Lower lobe of right lung (tissue), 2 donors: Measurements from ENCODE around the gene RGS6. TPM values are rescaled to one million over a fixed set of nuclear protein-coding genes. Genes with fewer than 3 reads are reported as not detected.

ENCODE experiments used
- ATAC-seq, 2 donors: fragments of 200-7000 bp; cut with Tn5 transposase; one replicate each; pipeline ENCODE4 v1.9.1; 2020 to 2022; ENCODE audit warnings: mild to moderate bottlenecking in 2 of 2, moderate library complexity in 2 of 2
- DNase-seq: peaks from one replicate; pipeline ENCODE4 v3.0.0-alpha.2; 2020
- H3K27ac ChIP-seq: fragments of 200-600 bp; one replicate; pipeline ENCODE4 v1.8.0; 2022
- H3K27me3 ChIP-seq: fragments of 200-600 bp; one replicate; pipeline ENCODE4 v1.8.0; 2022; ENCODE audit warnings: low read depth
- H3K36me3 ChIP-seq: fragments of 200-600 bp; one replicate; pipeline ENCODE4 v1.8.0; 2022; ENCODE audit warnings: mild to moderate bottlenecking
- H3K4me1 ChIP-seq: fragments of 200-600 bp; one replicate; pipeline ENCODE4 v1.8.0; 2022
- H3K4me3 ChIP-seq: fragments of 200-600 bp; one replicate; pipeline ENCODE4 v1.8.0; 2022; ENCODE audit warnings: mild to moderate bottlenecking
- H3K9me3 ChIP-seq: fragments of 200-600 bp; one replicate; pipeline ENCODE4 v1.8.0; 2022
- CTCF ChIP-seq: fragments of 200-600 bp; IDR thresholded peaks from one replicate; pipeline ENCODE4 v1.8.0; 2022; ENCODE audit warnings: antibody characterized with exemption, mild to moderate bottlenecking
- intact Hi-C: fragments of 100-400 bp; cut with DNase I; formaldehyde crosslinking; loops from one replicate; pipeline ENCODE4 v1.11.0; 2022
- total RNA-seq: library from RNA; stranded (reverse); fragmentation: NEBNext Ultra II Directional; extraction: Animal tissue kit (Norgen Biotek cat#: 25700); gene quantifications from one replicate; pipeline ENCODE4 v1.2.1, GENCODE V29; 2021
- donor health status: DM: no; HTN: yes; CAD: no; lungs with severe emphysema.

RGS6 gene
- total RNA-seq, 1 donor from 2014 or later, result 2.5 TPM

DNA sequence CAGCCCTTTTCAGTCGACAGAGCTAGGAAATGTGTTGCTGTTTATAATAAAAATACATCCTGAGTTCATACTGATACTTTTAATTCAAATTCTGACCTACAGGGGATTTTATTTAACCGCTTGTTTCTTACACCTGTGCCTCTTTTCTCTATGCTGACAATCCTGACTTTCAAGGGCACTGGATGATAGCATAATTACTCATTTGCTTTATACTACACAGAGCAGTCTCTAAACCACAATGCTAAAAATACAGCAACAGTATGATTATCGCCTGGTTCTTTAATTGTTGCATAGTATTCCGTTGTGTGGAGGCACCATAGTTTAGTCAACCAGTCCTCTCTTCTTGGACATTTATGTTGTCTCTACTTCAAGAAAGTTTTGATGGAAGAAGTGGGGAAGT, 588.8 kb downstream of the RGS6 start:
- Histone ChIP-seq H3K36me3 (no peaks in the 10 kb centered on the region), H3K4me1 (peaks cover 44% of the 10 kb centered on the region), H3K27ac (no peak overlapping the region), H3K9me3 (no peaks in the 10 kb centered on the region), H3K4me3 (no peak overlapping the region), H3K27me3 (no peaks in the 10 kb centered on the region)
- no peak for TF ChIP-seq CTCF
- intact Hi-C loops, result no loop called here
- ATAC-seq, result no peak
- DNase-seq, result no peak

DNA sequence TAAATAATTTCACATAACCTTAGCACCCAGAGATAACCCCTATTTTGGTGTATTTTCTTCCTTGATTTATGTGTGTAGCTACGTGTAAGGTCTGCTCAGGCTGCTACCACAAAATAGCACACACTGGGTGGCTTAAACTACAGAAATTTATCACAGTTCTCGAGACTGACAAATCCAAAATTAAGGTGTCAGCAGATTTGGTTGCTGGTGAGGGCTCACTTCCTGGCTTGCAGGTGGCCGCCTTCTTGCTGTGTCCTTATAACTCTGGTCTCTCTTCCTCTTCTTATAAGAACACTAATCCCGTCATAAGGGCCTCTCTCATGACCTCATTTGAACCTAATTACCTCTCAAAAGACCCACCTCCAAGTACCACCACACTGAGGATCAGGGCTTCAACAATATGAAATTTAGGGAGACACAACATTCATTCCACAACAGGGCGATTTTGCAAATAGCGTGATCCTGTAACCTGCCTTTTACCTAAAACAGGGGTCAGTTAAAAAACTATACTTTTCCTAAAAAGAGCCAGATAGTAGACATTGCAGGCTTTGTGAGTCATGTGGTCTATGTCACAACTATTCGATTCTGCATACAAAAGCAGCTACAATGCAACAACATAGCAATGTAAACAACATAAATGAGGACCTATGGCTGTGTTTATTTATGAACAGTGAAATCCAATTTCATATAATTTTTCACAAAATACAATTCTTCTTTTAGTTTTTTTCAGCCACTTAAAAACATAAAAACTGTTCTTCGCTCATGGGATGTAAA, 589.9 kb downstream of the RGS6 start:
- ATAC-seq, result no peak
- Histone ChIP-seq H3K36me3 (no peaks in the 10 kb centered on the region), H3K4me1 (peaks cover 41% of the 10 kb centered on the region), H3K4me3 (no peak overlapping the region), H3K27ac (no peak overlapping the region), H3K9me3 (no peaks in the 10 kb centered on the region), H3K27me3 (no peaks in the 10 kb centered on the region)
- intact Hi-C loops, result no loop called here
- no peak for TF ChIP-seq CTCF
- DNase-seq, result no peak

- H3K9me3 ChIP-seq, result no peaks in the 10 kb centered on the region
- intact Hi-C loops, result no loop called here
- no peak overlapping the region for H3K4me3 ChIP-seq
- peaks cover 34% of the 10 kb centered on the region for H3K4me1 ChIP-seq
- H3K27ac ChIP-seq, result peak overlapping the region; percentile 34
- DNase-seq, result no peak
- TF ChIP-seq CTCF, result no peak
- no peaks in the 10 kb centered on the region for H3K36me3 ChIP-seq
- no peaks in the 10 kb centered on the region for H3K27me3 ChIP-seq
- ATAC-seq, result no peak
Measured at GRCh38 chr14:72522847-72523246, 590.6 kb downstream of the RGS6 start.

DNA sequence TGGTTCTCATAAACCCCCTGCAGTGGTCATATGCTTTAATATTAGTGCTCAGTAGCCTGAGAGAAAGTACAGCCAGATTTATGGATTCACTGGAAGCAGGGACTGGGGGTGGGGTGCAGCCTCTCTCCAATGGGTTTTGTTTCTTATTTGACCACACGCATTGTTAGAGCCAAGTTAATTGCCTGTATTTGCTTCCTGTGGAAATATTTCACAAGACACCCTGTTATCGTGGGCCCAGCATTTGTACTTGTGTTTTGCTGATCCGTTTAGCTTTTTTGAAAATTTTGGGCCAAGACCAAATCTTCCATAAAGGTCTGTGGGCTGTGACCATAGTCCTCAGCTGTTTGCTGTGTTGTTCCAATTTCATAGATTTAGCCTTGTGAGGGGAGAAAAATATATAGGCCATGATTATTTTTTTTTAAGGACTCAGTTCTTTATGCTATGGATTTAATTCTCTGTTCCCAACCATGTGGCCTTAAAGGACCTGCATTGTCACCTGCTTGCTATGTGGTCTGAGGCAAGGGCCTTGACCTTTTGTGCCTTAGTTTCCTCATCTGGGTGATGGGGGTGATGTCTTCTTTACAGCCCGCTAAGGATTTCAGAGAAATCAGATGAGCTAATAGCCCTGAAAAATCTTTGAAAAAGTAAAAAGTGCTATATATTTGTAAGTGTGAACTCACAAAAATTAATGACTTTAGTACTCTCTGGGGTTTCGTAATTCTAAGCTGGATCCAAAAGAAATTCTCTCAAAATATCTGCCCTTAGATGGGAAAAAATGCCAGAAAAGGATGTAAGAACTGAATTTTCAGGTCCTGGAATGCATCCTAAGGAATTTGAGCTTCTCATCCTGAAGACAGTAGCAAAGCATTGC, 591.4 kb downstream of the RGS6 start:
- ATAC-seq (peak in 1 of 2 donors; percentile 51), DNase-seq (no peak)
- no peaks in the 10 kb centered on the region for H3K36me3 ChIP-seq
- no peaks in the 10 kb centered on the region for H3K27me3 ChIP-seq
- H3K4me1 ChIP-seq, result peaks cover 26% of the 10 kb centered on the region
- no peaks in the 10 kb centered on the region for H3K9me3 ChIP-seq
- H3K4me3 ChIP-seq, result no peak overlapping the region
- intact Hi-C loops, result no loop called here
- H3K27ac ChIP-seq, result peak overlapping the region; percentile 34
- no peak for TF ChIP-seq CTCF

- H3K4me1 ChIP-seq, result peaks cover 26% of the 10 kb centered on the region
- intact Hi-C loops, result no loop called here
- ATAC-seq, result no peak
- no peaks in the 10 kb centered on the region for H3K9me3 ChIP-seq
- DNase-seq, result no peak
- no peak overlapping the region for H3K27ac ChIP-seq
- TF ChIP-seq CTCF, result no peak
- H3K27me3 ChIP-seq, result no peaks in the 10 kb centered on the region
- no peaks in the 10 kb centered on the region for H3K36me3 ChIP-seq
- H3K4me3 ChIP-seq, result no peak overlapping the region
Measured at GRCh38 chr14:72524295-72524629, 592.0 kb downstream of the RGS6 start.
